AG04450 (cell line): ENCODE measurements around the gene ITGB5. TPM values are rescaled to one million over a fixed set of nuclear protein-coding genes. Genes with fewer than 3 reads are reported as not detected.

ENCODE experiments used
- CTCF ChIA-PET: fragments of 300-600, 350-600 bp; formaldehyde crosslinking; extraction: SDS; loops from one replicate; lab custom pipeline; 2022; ENCODE audit warnings: antibody characterized with exemption, inconsistent platforms; lab: Charles Lee
- POLR2A ChIA-PET: fragments of 350-600 bp; formaldehyde crosslinking; extraction: SDS; loops from one replicate; lab custom pipeline; 2021; ENCODE audit warnings: antibody characterized with exemption, inconsistent platforms; lab: Yijun Ruan, JAX
- DNase-seq: peaks from one replicate; pipeline ENCODE4 v3.0.0-alpha.2; 2011; ENCODE audit warnings: low read depth, low spot score
- H3K27ac ChIP-seq: one replicate; pipeline ENCODE4 v1.5.1; 2012; ENCODE audit warnings: low read depth, low read length, control low read depth
- H3K27me3 ChIP-seq: one replicate; pipeline ENCODE4 v1.6.0; 2012; ENCODE audit warnings: low read length; ENCODE audit not compliant: control insufficient read depth, insufficient read depth
- H3K4me3 ChIP-seq: 2 replicates; pipeline ENCODE4 v1.5.1; 2011; ENCODE audit warnings: mild to moderate bottlenecking, low read depth, low read length, control low read depth
- H3K9me3 ChIP-seq: 2 replicates; pipeline ENCODE4 v1.5.1; 2012; ENCODE audit warnings: low read length; ENCODE audit not compliant: control insufficient read depth, insufficient read depth
- polyA plus RNA-seq: library from polyadenylated mRNA; depleted of rRNA; stranded (reverse); fragments of >200 nt; gene quantifications from 2 replicates; pipeline ENCODE4 v1.2.3, GENCODE V29; 2011
- TF ChIP-seq, protein P1 (sequence below): IDR thresholded peaks from 2 replicates; pipeline ENCODE4 v1.5.1; 2011; ENCODE audit warnings: low read depth, low read length, control low read depth, inconsistent platforms

ITGB5 gene
- polyA plus RNA-seq, 1 experiment: 127 TPM

DNA sequence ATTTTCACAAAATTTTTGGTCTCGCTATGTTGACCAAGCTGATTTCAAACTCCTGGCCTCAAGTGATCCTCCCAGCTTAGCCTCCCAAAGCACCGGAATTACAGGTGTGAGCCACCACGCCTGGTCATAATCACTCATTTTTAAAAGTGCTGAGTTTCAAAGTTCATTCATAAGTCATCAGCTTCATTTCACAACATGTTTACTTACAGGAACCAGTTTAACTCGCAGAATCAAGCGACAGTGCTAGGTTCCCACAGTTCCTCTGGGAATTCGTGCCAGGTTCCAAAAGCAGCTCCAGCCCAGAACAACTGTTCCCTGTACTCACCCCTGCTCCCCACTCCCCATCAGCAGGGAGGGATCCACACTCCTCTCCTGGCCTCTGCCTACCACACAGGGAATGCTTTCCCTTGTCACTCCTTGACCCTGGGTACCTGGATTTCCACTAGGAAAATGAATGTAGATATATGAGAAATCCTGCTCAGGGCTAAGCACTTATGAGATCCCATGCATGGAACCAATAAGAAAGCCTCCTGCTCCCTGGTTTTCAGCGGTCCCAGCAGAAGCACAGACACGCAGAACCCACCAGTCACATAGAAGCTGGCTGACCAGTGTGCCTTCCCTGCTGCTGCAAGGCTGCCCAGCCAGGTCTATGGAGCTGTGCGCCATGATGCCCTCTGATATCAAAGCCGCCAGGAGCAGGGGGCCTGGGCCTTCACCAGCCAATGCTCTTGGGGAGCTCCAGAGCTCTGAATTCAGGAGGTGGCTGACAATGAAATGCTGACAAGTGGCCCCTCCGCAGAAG, 72.3 kb downstream of the ITGB5 start:
- Histone ChIP-seq H3K27ac (no peak overlapping the region), H3K4me3 (no peak overlapping the region), H3K27me3 (no peaks in the 10 kb centered on the region), H3K9me3 (no peaks in the 10 kb centered on the region)
- TF ChIP-seq, protein P1, sequence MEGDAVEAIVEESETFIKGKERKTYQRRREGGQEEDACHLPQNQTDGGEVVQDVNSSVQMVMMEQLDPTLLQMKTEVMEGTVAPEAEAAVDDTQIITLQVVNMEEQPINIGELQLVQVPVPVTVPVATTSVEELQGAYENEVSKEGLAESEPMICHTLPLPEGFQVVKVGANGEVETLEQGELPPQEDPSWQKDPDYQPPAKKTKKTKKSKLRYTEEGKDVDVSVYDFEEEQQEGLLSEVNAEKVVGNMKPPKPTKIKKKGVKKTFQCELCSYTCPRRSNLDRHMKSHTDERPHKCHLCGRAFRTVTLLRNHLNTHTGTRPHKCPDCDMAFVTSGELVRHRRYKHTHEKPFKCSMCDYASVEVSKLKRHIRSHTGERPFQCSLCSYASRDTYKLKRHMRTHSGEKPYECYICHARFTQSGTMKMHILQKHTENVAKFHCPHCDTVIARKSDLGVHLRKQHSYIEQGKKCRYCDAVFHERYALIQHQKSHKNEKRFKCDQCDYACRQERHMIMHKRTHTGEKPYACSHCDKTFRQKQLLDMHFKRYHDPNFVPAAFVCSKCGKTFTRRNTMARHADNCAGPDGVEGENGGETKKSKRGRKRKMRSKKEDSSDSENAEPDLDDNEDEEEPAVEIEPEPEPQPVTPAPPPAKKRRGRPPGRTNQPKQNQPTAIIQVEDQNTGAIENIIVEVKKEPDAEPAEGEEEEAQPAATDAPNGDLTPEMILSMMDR: no peak
- POLR2A ChIA-PET: no interaction called here
- DNase-seq: no peak
- CTCF ChIA-PET: no interaction called here

DNA sequence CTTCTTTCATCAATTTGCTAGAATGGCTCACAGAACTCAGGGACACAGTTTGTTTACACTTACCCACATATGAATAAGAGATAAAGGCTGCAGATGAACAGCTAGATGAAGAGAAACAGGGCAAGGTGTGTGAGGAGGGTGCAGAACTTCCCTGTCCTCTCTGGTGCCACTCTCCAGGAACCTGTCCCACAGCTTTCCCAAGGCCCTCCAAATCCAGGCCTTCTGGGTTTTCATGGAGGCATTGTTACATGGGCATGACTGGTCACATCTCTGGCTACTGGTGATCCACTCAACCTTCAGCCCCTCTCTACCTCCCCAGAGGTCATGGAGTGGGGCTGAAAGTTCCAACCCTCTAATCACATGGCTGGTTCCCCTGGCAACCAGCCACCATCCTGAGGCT, 73.6 kb downstream of the ITGB5 start:
- TF ChIP-seq, protein P1: no peak
- Histone ChIP-seq H3K27me3 (no peaks in the 10 kb centered on the region), H3K4me3 (no peak overlapping the region), H3K9me3 (no peaks in the 10 kb centered on the region), H3K27ac (peak overlapping the region; percentile 96)
- no peak for DNase-seq
- ChIA-PET POLR2A (interaction anchor here (0.9 to 1.7 kb wide), 8 partner anchors 13 to 74 kb away, joined by 3 to 11 read pairs (median 6); partner anchors contain the start of gene ITGB5), CTCF (interaction anchor here (0.6 kb wide), 1 partner anchor 27 kb away, joined by 3 read pairs; no protein-coding TSS in a partner anchor)

DNA sequence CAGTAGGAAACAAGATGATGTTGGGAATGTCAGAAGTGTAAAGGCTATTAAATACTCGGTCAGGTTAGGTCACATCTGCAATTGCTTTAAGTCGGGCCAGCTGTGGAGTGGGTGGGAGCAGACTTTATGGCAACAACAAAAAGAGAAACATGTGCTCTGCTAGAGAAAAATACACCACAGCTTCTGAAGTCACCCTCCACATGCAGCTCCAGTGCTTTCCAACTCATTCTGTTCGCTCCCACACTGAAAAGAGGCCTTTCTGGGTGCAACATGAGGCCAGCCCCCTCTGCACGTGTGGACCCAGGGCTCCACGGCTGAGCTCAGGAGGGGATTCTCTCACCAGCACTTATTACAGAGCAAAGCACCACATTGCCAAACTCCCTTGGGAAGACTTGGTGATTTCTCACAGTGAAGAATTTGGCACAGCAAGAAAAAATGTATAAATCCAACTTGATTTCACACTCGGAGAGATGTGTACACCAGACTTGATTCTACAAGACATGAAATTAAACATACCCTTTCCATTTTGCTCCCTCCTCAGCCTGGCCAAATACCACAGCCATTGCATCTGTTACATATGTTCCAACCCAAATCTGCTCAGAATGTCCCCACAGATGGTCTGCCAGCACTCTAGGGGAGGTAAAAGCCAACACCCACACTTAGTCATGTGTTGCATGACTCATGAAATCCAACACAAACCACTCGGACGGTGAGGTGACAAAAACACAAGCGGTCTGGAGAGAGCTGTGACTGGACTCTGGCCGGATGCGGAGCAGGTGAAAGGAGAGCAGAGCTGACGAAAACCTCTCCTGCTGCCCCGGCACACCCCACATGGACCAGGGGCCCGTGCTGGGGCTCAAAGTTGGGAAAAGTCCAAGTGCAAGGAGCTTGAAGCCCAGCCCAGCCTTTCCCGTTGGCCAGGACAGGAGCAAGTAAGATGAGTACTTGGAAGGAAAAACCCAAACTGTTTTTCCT, 74.6 kb downstream of the ITGB5 start:
- Histone ChIP-seq H3K27me3 (no peaks in the 10 kb centered on the region), H3K27ac (peak overlapping the region; percentile 96), H3K4me3 (peak overlapping the region; percentile 36; the same call in 1 of the 2 replicates), H3K9me3 (no peaks in the 10 kb centered on the region)
- ChIA-PET CTCF (interaction anchor here (1.3 kb wide), 1 partner anchor 26 kb away, joined by 4 read pairs; no protein-coding TSS in a partner anchor), POLR2A (interaction anchor here (0.6 to 1.7 kb wide), 9 partner anchors 14 to 240 kb away, joined by 3 to 11 read pairs (median 4); partner anchors contain the start of gene ITGB5)
- DNase-seq: peak; percentile 95
- TF ChIP-seq, protein P1: no peak

DNA sequence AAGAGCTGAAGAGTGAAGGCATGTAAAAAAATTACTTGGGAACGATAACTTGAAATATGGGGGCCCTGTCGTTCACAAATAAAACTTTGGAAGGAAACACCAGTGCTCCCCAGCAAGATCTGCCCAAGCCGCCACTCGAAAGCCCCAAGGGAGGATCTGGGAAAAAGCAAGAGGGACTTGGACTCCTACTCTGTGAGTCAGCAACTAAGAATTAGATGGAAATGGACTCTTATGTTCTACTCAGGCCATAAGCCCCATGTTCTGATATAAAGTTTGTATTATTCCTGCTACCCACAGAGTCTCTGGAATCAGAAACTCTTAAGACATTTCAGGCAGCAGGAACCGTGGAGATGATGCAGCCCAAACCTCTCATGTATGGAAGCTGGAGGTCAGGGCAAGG, 75.7 kb downstream of the ITGB5 start:
- no peak overlapping the region for H3K4me3 ChIP-seq
- ChIA-PET POLR2A (no interaction called here), CTCF (interaction anchor here (0.8 to 1.3 kb wide), 2 partner anchors 25 to 89 kb away, joined by 3 to 4 read pairs; no protein-coding TSS in a partner anchor)
- H3K27me3 ChIP-seq: no peaks in the 10 kb centered on the region
- no peaks in the 10 kb centered on the region for H3K9me3 ChIP-seq
- H3K27ac ChIP-seq: peak overlapping the region; percentile 96
- no peak for DNase-seq
- TF ChIP-seq, protein P1: no peak
